ENCODE data around the gene ARL15.

The ARL15 gene

GRCh38 chr5:54282876-54283275 is 27.5 kb downstream of the ARL15 start:
- H3K79me2 ChIP-seq (ENCODE audit: insufficient read depth, low read length) = peaks cover 32% of the 10 kb centered on the region
- no peaks in the 10 kb centered on the region for H3K4me1 ChIP-seq (ENCODE audit: insufficient read depth, low read length, poor library complexity, severe bottlenecking)
- H4K20me1 ChIP-seq (ENCODE audit: insufficient read depth, low read length, poor library complexity, severe bottlenecking) = no peaks in the 10 kb centered on the region
- no peaks in the 10 kb centered on the region for H3K36me3 ChIP-seq (ENCODE audit: insufficient read depth, low read length)
- H2AFZ ChIP-seq (ENCODE audit: low read length) = no peak overlapping the region
- no peak overlapping the region for H3K4me2 ChIP-seq (ENCODE audit: low read depth, low read length, poor library complexity, severe bottlenecking)
- no peak overlapping the region for H3K4me3 ChIP-seq (ENCODE audit: low read length, poor library complexity, severe bottlenecking)
- H3K9me2 ChIP-seq (replicated peaks; ENCODE audit: low read depth, low read length) = no peaks in the 10 kb centered on the region
- H3K9ac ChIP-seq (ENCODE audit: low read depth, low read length, poor library complexity, severe bottlenecking) = no peak overlapping the region
- TF ChIP-seq EZH2phosphoT487 (IDR thresholded peaks at IDR 0.05; ENCODE audit: borderline replicate concordance) = no peak
- TF ChIP-seq, protein P1, sequence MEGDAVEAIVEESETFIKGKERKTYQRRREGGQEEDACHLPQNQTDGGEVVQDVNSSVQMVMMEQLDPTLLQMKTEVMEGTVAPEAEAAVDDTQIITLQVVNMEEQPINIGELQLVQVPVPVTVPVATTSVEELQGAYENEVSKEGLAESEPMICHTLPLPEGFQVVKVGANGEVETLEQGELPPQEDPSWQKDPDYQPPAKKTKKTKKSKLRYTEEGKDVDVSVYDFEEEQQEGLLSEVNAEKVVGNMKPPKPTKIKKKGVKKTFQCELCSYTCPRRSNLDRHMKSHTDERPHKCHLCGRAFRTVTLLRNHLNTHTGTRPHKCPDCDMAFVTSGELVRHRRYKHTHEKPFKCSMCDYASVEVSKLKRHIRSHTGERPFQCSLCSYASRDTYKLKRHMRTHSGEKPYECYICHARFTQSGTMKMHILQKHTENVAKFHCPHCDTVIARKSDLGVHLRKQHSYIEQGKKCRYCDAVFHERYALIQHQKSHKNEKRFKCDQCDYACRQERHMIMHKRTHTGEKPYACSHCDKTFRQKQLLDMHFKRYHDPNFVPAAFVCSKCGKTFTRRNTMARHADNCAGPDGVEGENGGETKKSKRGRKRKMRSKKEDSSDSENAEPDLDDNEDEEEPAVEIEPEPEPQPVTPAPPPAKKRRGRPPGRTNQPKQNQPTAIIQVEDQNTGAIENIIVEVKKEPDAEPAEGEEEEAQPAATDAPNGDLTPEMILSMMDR (conservative IDR thresholded peaks at IDR 0.05; ENCODE audit: low read length) = no peak
- no peaks in the 10 kb centered on the region for H3F3A ChIP-seq (ENCODE audit: low read depth)
- H3K27me3 ChIP-seq (ENCODE audit: insufficient read depth, low read length, poor library complexity, severe bottlenecking) = no peaks in the 10 kb centered on the region
- no peaks in the 10 kb centered on the region for H3K9me3 ChIP-seq (ENCODE audit: insufficient read depth, low read depth, low read length)

- no peaks in the 10 kb centered on the region for H3K4me1 ChIP-seq (ENCODE audit: insufficient read depth, low read length, poor library complexity, severe bottlenecking)
- no peaks in the 10 kb centered on the region for H4K20me1 ChIP-seq (ENCODE audit: insufficient read depth, low read length, poor library complexity, severe bottlenecking)
- no peak overlapping the region for H3K4me2 ChIP-seq (ENCODE audit: low read depth, low read length, poor library complexity, severe bottlenecking)
- H3K36me3 ChIP-seq (ENCODE audit: insufficient read depth, low read length) = no peaks in the 10 kb centered on the region
- no peak overlapping the region for H3K9ac ChIP-seq (ENCODE audit: low read depth, low read length, poor library complexity, severe bottlenecking)
- peaks cover 31% of the 10 kb centered on the region for H3K79me2 ChIP-seq (ENCODE audit: insufficient read depth, low read length)
- H3F3A ChIP-seq (ENCODE audit: low read depth) = no peaks in the 10 kb centered on the region
- H2AFZ ChIP-seq (ENCODE audit: low read length) = no peak overlapping the region
- no peaks in the 10 kb centered on the region for H3K27me3 ChIP-seq (ENCODE audit: insufficient read depth, low read length, poor library complexity, severe bottlenecking)
- no peaks in the 10 kb centered on the region for H3K9me2 ChIP-seq (replicated peaks; ENCODE audit: low read depth, low read length)
- no peak for TF ChIP-seq EZH2phosphoT487 (IDR thresholded peaks at IDR 0.05; ENCODE audit: borderline replicate concordance)
- TF ChIP-seq, protein P1 (conservative IDR thresholded peaks at IDR 0.05; ENCODE audit: low read length) = no peak
- no peak overlapping the region for H3K4me3 ChIP-seq (ENCODE audit: low read length, poor library complexity, severe bottlenecking)
- no peaks in the 10 kb centered on the region for H3K9me3 ChIP-seq (ENCODE audit: insufficient read depth, low read depth, low read length)
Measured at GRCh38 chr5:54281960-54282692, 28.2 kb downstream of the ARL15 start.

DNA sequence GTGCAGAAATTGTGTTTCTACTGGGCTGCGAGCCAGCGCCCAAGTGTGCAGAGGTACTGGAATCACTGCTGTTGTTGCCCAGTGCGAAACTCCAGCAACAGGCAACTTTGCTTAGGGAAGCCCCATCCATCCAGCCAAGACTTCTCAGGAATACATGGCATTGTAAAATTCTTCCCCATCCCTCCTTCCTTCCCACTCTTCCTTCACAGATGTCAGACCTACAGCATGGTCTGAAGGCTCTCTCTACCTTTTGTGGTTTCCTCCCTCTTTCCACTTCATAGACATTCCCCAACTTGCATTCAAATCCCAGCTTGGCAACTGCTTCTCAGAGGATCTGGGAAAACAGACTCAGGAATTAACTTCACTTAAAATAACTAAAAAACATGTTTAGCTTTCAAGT is 30.4 kb downstream of the ARL15 start:
- Histone ChIP-seq H3F3A (ENCODE audit: low read depth) (no peaks in the 10 kb centered on the region), H3K27me3 (ENCODE audit: insufficient read depth, low read length, poor library complexity, severe bottlenecking) (no peaks in the 10 kb centered on the region), H3K4me3 (ENCODE audit: low read length, poor library complexity, severe bottlenecking) (no peak overlapping the region), H3K9me2 (replicated peaks; ENCODE audit: low read depth, low read length) (no peaks in the 10 kb centered on the region), H3K9me3 (ENCODE audit: insufficient read depth, low read depth, low read length) (no peaks in the 10 kb centered on the region), H3K4me2 (ENCODE audit: low read depth, low read length, poor library complexity, severe bottlenecking) (no peak overlapping the region), H3K79me2 (ENCODE audit: insufficient read depth, low read length) (peaks cover 23% of the 10 kb centered on the region), H4K20me1 (ENCODE audit: insufficient read depth, low read length, poor library complexity, severe bottlenecking) (no peaks in the 10 kb centered on the region), H2AFZ (ENCODE audit: low read length) (no peak overlapping the region), H3K4me1 (ENCODE audit: insufficient read depth, low read length, poor library complexity, severe bottlenecking) (no peaks in the 10 kb centered on the region), H3K9ac (ENCODE audit: low read depth, low read length, poor library complexity, severe bottlenecking) (no peak overlapping the region), H3K36me3 (ENCODE audit: insufficient read depth, low read length) (no peaks in the 10 kb centered on the region)
- TF ChIP-seq, protein P1 (conservative IDR thresholded peaks at IDR 0.05; ENCODE audit: low read length) = no peak

Data from Loucy (cell line).